ENCODE measurements around the gene EIF3D. TPM values are rescaled to one million over a fixed set of nuclear protein-coding genes. Genes with fewer than 3 reads are reported as not detected.

The EIF3D gene
- total RNA-seq, 1 experiment from 2014 or later = 306 TPM

- Histone ChIP-seq H3K9ac (ENCODE audit: low read length) (no peak overlapping the region), H3K27ac (ENCODE audit: low read depth, low read length) (no peak overlapping the region), H3K4me1 (ENCODE audit: control insufficient read depth in 1 of 2, insufficient read depth in 2 of 2, low read length in 2 of 2) (peaks cover 0 to 5% of the 10 kb centered on the region in 2 experiments; a peak in 1 of 4 replicates), H3K9me2 (ENCODE audit: insufficient read depth) (no peaks in the 10 kb centered on the region), H3K9me3 (ENCODE audit: control insufficient read depth in 1 of 2, insufficient read depth in 1 of 2, low read depth in 1 of 2, low read length in 2 of 2) (peaks cover 6 to 10% of the 10 kb centered on the region in 2 experiments; a peak in 1 of 4 replicates), H3K27me3 (ENCODE audit: insufficient read depth, low read length) (no peaks in the 10 kb centered on the region), H2AFZ (ENCODE audit: low read depth, low read length, poor library complexity, severe bottlenecking) (no peak overlapping the region), H3K4me3 (replicated peaks in 1 of 2; ENCODE audit: low read depth in 1 of 2, low read length in 2 of 2) (no peak overlapping the region), H3K36me3 (ENCODE audit: control insufficient read depth in 1 of 2, insufficient read depth in 2 of 2, low read length in 2 of 2) (peaks cover 0 to 6% of the 10 kb centered on the region in 2 experiments; a peak in 1 of 4 replicates), H3K79me2 (ENCODE audit: insufficient read depth, low read length) (no peaks in the 10 kb centered on the region), H3K4me2 (ENCODE audit: low read length) (no peak overlapping the region), H4K20me1 (ENCODE audit: insufficient read depth) (no peaks in the 10 kb centered on the region)
- RAD21 ChIA-PET (ENCODE audit: low non-redundant PET in 1 of 2, low total read pairs in 2 of 2, uncharacterized antibody in 2 of 2, unreplicated experiment in 2 of 2) = interaction anchor here in 1 of 2 experiments (0.8 kb wide), 1 partner anchor 186 kb away, joined by 3 read pairs; no protein-coding TSS in a partner anchor
- CTCF ChIA-PET = interaction anchor here (0.8 to 1.6 kb wide), 7 partner anchors 32 to 421 kb away, joined by 3 to 13 read pairs (median 3); no protein-coding TSS in a partner anchor
- intact Hi-C loops (cut with micrococcal nuclease) = no loop called here
- no peak for DNase-seq (ENCODE audit: low read depth, low spot score)
- no peak for ATAC-seq
- BruUV-seq (replicated peaks) = no TSS peak
- POLR2A ChIA-PET = no interaction called here
- TF ChIP-seq RAD21 (IDR thresholded peaks at IDR 0.05; ENCODE audit: low read depth) = peak; percentile 72
- no peak for TF ChIP-seq REST (IDR thresholded peaks at IDR 0.05; ENCODE audit: low read depth)
- TF ChIP-seq, protein P1, sequence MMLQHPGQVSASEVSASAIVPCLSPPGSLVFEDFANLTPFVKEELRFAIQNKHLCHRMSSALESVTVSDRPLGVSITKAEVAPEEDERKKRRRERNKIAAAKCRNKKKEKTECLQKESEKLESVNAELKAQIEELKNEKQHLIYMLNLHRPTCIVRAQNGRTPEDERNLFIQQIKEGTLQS (IDR thresholded peaks at IDR 0.05) = no peak
- TF ChIP-seq, protein P2, sequence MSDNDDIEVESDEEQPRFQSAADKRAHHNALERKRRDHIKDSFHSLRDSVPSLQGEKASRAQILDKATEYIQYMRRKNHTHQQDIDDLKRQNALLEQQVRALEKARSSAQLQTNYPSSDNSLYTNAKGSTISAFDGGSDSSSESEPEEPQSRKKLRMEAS (IDR thresholded peaks at IDR 0.05) = no peak
- 0 out of 2 replicates have a peak, but pooled peaks have one; percentile 38 for TF ChIP-seq CBX3 (IDR thresholded peaks at IDR 0.05; ENCODE audit: low read depth)
- TF ChIP-seq, protein P3, sequence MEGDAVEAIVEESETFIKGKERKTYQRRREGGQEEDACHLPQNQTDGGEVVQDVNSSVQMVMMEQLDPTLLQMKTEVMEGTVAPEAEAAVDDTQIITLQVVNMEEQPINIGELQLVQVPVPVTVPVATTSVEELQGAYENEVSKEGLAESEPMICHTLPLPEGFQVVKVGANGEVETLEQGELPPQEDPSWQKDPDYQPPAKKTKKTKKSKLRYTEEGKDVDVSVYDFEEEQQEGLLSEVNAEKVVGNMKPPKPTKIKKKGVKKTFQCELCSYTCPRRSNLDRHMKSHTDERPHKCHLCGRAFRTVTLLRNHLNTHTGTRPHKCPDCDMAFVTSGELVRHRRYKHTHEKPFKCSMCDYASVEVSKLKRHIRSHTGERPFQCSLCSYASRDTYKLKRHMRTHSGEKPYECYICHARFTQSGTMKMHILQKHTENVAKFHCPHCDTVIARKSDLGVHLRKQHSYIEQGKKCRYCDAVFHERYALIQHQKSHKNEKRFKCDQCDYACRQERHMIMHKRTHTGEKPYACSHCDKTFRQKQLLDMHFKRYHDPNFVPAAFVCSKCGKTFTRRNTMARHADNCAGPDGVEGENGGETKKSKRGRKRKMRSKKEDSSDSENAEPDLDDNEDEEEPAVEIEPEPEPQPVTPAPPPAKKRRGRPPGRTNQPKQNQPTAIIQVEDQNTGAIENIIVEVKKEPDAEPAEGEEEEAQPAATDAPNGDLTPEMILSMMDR (IDR thresholded peaks at IDR 0.05 in 2 of 3, conservative IDR thresholded peaks at IDR 0.05 in 1 of 3; ENCODE audit: borderline replicate concordance in 1 of 3, insufficient read depth in 1 of 3, low read depth in 2 of 3, low read length in 2 of 3) = peak; percentile 42 to 74 (median 71); a peak in 5 of 6 replicates
These were observed 42.2 kb downstream of the EIF3D start for GRCh38 chr22:36486619-36487384.

Data from HCT116 (cell line).